Activated CD8-positive, alpha-beta memory T cell treated with anti-CD3 and anti-CD28 coated beads, Interleukin-2, amount 10 ng/mL, durations not matched to agents 7 days and 5 days (primary cell): Measurements from ENCODE around the gene RRAS2. TPM values are rescaled to one million over a fixed set of nuclear protein-coding genes. Genes with fewer than 3 reads are reported as not detected.

Experiments
- ATAC-seq: fragments of 150-1000 bp; cut with Tn5 transposase; one replicate; pipeline ENCODE4 v1.10.0; 2021; ENCODE audit warnings: moderate library complexity
- CTCF ChIA-PET: fragments of 350-600 bp; sonication (Branson Sonifier 250); formaldehyde crosslinking; loops from one replicate; lab custom pipeline; 2021; ENCODE audit warnings: antibody characterized with exemption; lab: Charles Lee
- DNase-seq: peaks from one replicate; pipeline ENCODE4 v3.0.0-alpha.2; 2020
- H3K27ac Mint-ChIP-seq: one replicate; pipeline ENCODE4 v1.8.0; 2021; ENCODE audit warnings: mild to moderate bottlenecking, mixed read lengths
- H3K27me3 Mint-ChIP-seq: one replicate; pipeline ENCODE4 v1.8.0; 2021; ENCODE audit warnings: mixed read lengths
- H3K36me3 Mint-ChIP-seq: one replicate; pipeline ENCODE4 v1.8.0; 2021; ENCODE audit warnings: mild to moderate bottlenecking, mixed read lengths
- H3K4me1 Mint-ChIP-seq: one replicate; pipeline ENCODE4 v1.8.0; 2021; ENCODE audit warnings: mixed read lengths
- H3K4me3 Mint-ChIP-seq: one replicate; pipeline ENCODE4 v1.8.0; 2021; ENCODE audit warnings: mild to moderate bottlenecking, moderate library complexity, mixed read lengths
- H3K9me3 Mint-ChIP-seq: one replicate; pipeline ENCODE4 v1.8.0; 2022; ENCODE audit warnings: low read depth, mixed read lengths
- total RNA-seq, 2 experiments: library from RNA; stranded (reverse); gene quantifications; one replicate each; pipeline ENCODE4 v1.2.3, GENCODE V29; 2021

The RRAS2 gene
- total RNA-seq, 2 experiments from 2014 or later = 74.8 to 76.1 TPM

- H3K9me3 Mint-ChIP-seq = peaks cover 2% of the 10 kb centered on the region
- H3K4me1 Mint-ChIP-seq = peaks cover 41% of the 10 kb centered on the region
- no peaks in the 10 kb centered on the region for H3K27me3 Mint-ChIP-seq
- CTCF ChIA-PET = interaction anchor here (1.4 to 2.4 kb wide), 2 partner anchors 22 to 88 kb away, joined by 6 to 10 read pairs; no protein-coding TSS in a partner anchor
- no peak for ATAC-seq
- peaks cover 25% of the 10 kb centered on the region for H3K36me3 Mint-ChIP-seq
- no peak for DNase-seq
- no peak overlapping the region for H3K4me3 Mint-ChIP-seq
- no peak overlapping the region for H3K27ac Mint-ChIP-seq
Observed at GRCh38 chr11:14329702-14330101, 29.3 kb downstream of the RRAS2 start.

GRCh38 chr11:14327116-14327515 is 31.9 kb downstream of the RRAS2 start:
- Mint-ChIP-seq H3K4me1 (peaks cover 56% of the 10 kb centered on the region), H3K36me3 (peaks cover 31% of the 10 kb centered on the region), H3K4me3 (no peak overlapping the region), H3K9me3 (no peaks in the 10 kb centered on the region), H3K27ac (peak overlapping the region; percentile 52), H3K27me3 (no peaks in the 10 kb centered on the region)
- DNase-seq = no peak
- CTCF ChIA-PET = interaction anchor here (1.7 kb wide), 1 partner anchor 92 kb away, joined by 5 read pairs; no protein-coding TSS in a partner anchor
- ATAC-seq = peak; percentile 30

- Mint-ChIP-seq H3K9me3 (no peaks in the 10 kb centered on the region), H3K27me3 (no peaks in the 10 kb centered on the region), H3K4me1 (peaks cover 70% of the 10 kb centered on the region), H3K27ac (peak overlapping the region; percentile 45), H3K36me3 (peaks cover 33% of the 10 kb centered on the region), H3K4me3 (no peak overlapping the region)
- CTCF ChIA-PET = no interaction called here
- DNase-seq (no peak), ATAC-seq (no peak)
Observed at GRCh38 chr11:14323118-14323676, 35.8 kb downstream of the RRAS2 start.

- CTCF ChIA-PET = interaction anchor here (1.6 kb wide), 1 partner anchor 36 kb away, joined by 3 read pairs; no protein-coding TSS in a partner anchor
- Mint-ChIP-seq H3K9me3 (no peaks in the 10 kb centered on the region), H3K27me3 (no peaks in the 10 kb centered on the region), H3K36me3 (peaks cover 31% of the 10 kb centered on the region), H3K4me3 (no peak overlapping the region), H3K27ac (peak overlapping the region; percentile 17), H3K4me1 (peaks cover 71% of the 10 kb centered on the region)
- DNase-seq = no peak
- ATAC-seq = no peak
Observed at GRCh38 chr11:14322510-14322909, 36.5 kb downstream of the RRAS2 start.

- Mint-ChIP-seq H3K4me3 (peak overlapping the region; percentile 41), H3K4me1 (peaks cover 69% of the 10 kb centered on the region)
- CTCF ChIA-PET = interaction anchor here (0.6 to 3.0 kb wide), 7 partner anchors 11 to 99 kb away, joined by 3 to 21 read pairs (median 4); no protein-coding TSS in a partner anchor
Observed at GRCh38 chr11:14320020-14320419, 39.0 kb downstream of the RRAS2 start.

GRCh38 chr11:14318581-14318981 is 40.4 kb downstream of the RRAS2 start:
- no peaks in the 10 kb centered on the region for H3K27me3 Mint-ChIP-seq
- ATAC-seq (no peak), DNase-seq (no peak)
- no peaks in the 10 kb centered on the region for H3K9me3 Mint-ChIP-seq
- CTCF ChIA-PET = interaction anchor here (0.6 to 3.0 kb wide), 4 partner anchors 10 to 136 kb away, joined by 3 to 21 read pairs (median 4); no protein-coding TSS in a partner anchor
- no peak overlapping the region for H3K27ac Mint-ChIP-seq
- H3K4me1 Mint-ChIP-seq = peaks cover 71% of the 10 kb centered on the region
- H3K4me3 Mint-ChIP-seq = no peak overlapping the region
- peaks cover 33% of the 10 kb centered on the region for H3K36me3 Mint-ChIP-seq

More at GRCh38 chr11:14320020-14320419, 39.0 kb downstream of the RRAS2 start:
- Mint-ChIP-seq H3K27me3 (no peaks in the 10 kb centered on the region), H3K9me3 (no peaks in the 10 kb centered on the region), H3K36me3 (peaks cover 38% of the 10 kb centered on the region), H3K27ac (peak overlapping the region; percentile 83)
- DNase-seq = peak; percentile 92
- peak; percentile 90 for ATAC-seq

GRCh38 chr11:14317659-14318325 is 41.2 kb downstream of the RRAS2 start:
- Mint-ChIP-seq H3K27ac (no peak overlapping the region), H3K4me3 (no peak overlapping the region), H3K36me3 (peaks cover 28% of the 10 kb centered on the region), H3K4me1 (peaks cover 71% of the 10 kb centered on the region), H3K27me3 (no peaks in the 10 kb centered on the region), H3K9me3 (no peaks in the 10 kb centered on the region)
- CTCF ChIA-PET = interaction anchor here (1.2 to 3.0 kb wide), 2 partner anchors 9 to 39 kb away, joined by 3 to 21 read pairs; no protein-coding TSS in a partner anchor
- DNase-seq = no peak
- no peak for ATAC-seq

GRCh38 chr11:14315130-14315529 is 43.9 kb downstream of the RRAS2 start:
- H3K9me3 Mint-ChIP-seq = no peaks in the 10 kb centered on the region
- H3K36me3 Mint-ChIP-seq = peaks cover 20% of the 10 kb centered on the region
- ATAC-seq (no peak), DNase-seq (no peak)
- H3K27ac Mint-ChIP-seq = no peak overlapping the region
- peaks cover 63% of the 10 kb centered on the region for H3K4me1 Mint-ChIP-seq
- no peaks in the 10 kb centered on the region for H3K27me3 Mint-ChIP-seq
- CTCF ChIA-PET = interaction anchor here (1.3 to 2.0 kb wide), 2 partner anchors 10 to 139 kb away, joined by 3 to 10 read pairs; no protein-coding TSS in a partner anchor
- H3K4me3 Mint-ChIP-seq = no peak overlapping the region

GRCh38 chr11:14314127-14314526 is 44.9 kb downstream of the RRAS2 start:
- no peak for DNase-seq
- no peak for ATAC-seq
- no peaks in the 10 kb centered on the region for H3K9me3 Mint-ChIP-seq
- peaks cover 55% of the 10 kb centered on the region for H3K4me1 Mint-ChIP-seq
- CTCF ChIA-PET = interaction anchor here (1.1 to 2.3 kb wide), 4 partner anchors 9 to 140 kb away, joined by 3 to 10 read pairs (median 5); no protein-coding TSS in a partner anchor
- H3K27ac Mint-ChIP-seq = no peak overlapping the region
- H3K4me3 Mint-ChIP-seq = no peak overlapping the region
- H3K27me3 Mint-ChIP-seq = no peaks in the 10 kb centered on the region
- peaks cover 15% of the 10 kb centered on the region for H3K36me3 Mint-ChIP-seq

- no peak for ATAC-seq
- no peak overlapping the region for H3K27ac Mint-ChIP-seq
- H3K4me1 Mint-ChIP-seq = peaks cover 43% of the 10 kb centered on the region
- no peak overlapping the region for H3K4me3 Mint-ChIP-seq
- peaks cover 15% of the 10 kb centered on the region for H3K36me3 Mint-ChIP-seq
- CTCF ChIA-PET = interaction anchor here (0.6 to 2.3 kb wide), 7 partner anchors 9 to 165 kb away, joined by 3 to 9 read pairs (median 3); no protein-coding TSS in a partner anchor
- no peaks in the 10 kb centered on the region for H3K9me3 Mint-ChIP-seq
- DNase-seq = no peak
- H3K27me3 Mint-ChIP-seq = no peaks in the 10 kb centered on the region
Observed at GRCh38 chr11:14312736-14313438, 46.1 kb downstream of the RRAS2 start.

- Mint-ChIP-seq H3K4me3 (no peak overlapping the region), H3K36me3 (peaks cover 6% of the 10 kb centered on the region), H3K27ac (no peak overlapping the region), H3K27me3 (no peaks in the 10 kb centered on the region), H3K4me1 (peaks cover 37% of the 10 kb centered on the region), H3K9me3 (no peaks in the 10 kb centered on the region)
- ATAC-seq = no peak
- CTCF ChIA-PET = interaction anchor here (1.1 to 1.3 kb wide), 2 partner anchors 8 to 69 kb away, joined by 3 read pairs; no protein-coding TSS in a partner anchor
- no peak for DNase-seq
Observed at GRCh38 chr11:14310679-14311078, 48.3 kb downstream of the RRAS2 start.

GRCh38 chr11:14309425-14310192 is 49.4 kb downstream of the RRAS2 start:
- Mint-ChIP-seq H3K4me3 (no peak overlapping the region), H3K27ac (no peak overlapping the region), H3K4me1 (peaks cover 29% of the 10 kb centered on the region), H3K9me3 (no peaks in the 10 kb centered on the region), H3K27me3 (no peaks in the 10 kb centered on the region), H3K36me3 (peaks cover 2% of the 10 kb centered on the region)
- ATAC-seq (no peak), DNase-seq (no peak)
- CTCF ChIA-PET = interaction anchor here (2.1 to 3.1 kb wide), 4 partner anchors 9 to 145 kb away, joined by 4 to 21 read pairs (median 18); no protein-coding TSS in a partner anchor
